ENCODE data around the gene SLC1A3. TPM values are rescaled to one million over a fixed set of nuclear protein-coding genes. Genes with fewer than 3 reads are reported as not detected.

SLC1A3 gene
- total and polyA plus RNA-seq, 2 donors (not counting 1 experiment from before 2014, with no cell fraction given) = 0.52 to 3.3 TPM

- Histone ChIP-seq H3K27ac (ENCODE audit: insufficient read depth, low read length) (peak overlapping the region; percentile 86), H3K4me3 (replicated peaks in 1 of 4; ENCODE audit: control extremely low read depth in 1 of 4, insufficient read depth in 1 of 4, low read depth in 3 of 4, low read length in 4 of 4) (no peak overlapping the region), H3K9me3 (ENCODE audit: control insufficient read depth, insufficient read depth, low read depth, low read length) (no peaks in the 10 kb centered on the region), H2AFZ (ENCODE audit: low read length) (peak overlapping the region; percentile 4), H3K79me2 (ENCODE audit: control insufficient read depth, insufficient read depth, low read length) (no peaks in the 10 kb centered on the region), H4K20me1 (ENCODE audit: control insufficient read depth, extremely low read depth, insufficient read depth, low read length) (no peaks in the 10 kb centered on the region), H3K36me3 (ENCODE audit: control insufficient read depth, insufficient read depth, low read length) (no peaks in the 10 kb centered on the region), H3K27me3 (ENCODE audit: control insufficient read depth, insufficient read depth, low read length) (no peaks in the 10 kb centered on the region), H3K9ac (ENCODE audit: insufficient read depth, low read length) (no peak overlapping the region), H3K4me1 (ENCODE audit: control insufficient read depth, extremely low read depth, insufficient read depth, low read length) (peaks cover 11% of the 10 kb centered on the region), H3K4me2 (ENCODE audit: extremely low read depth, insufficient read depth, low read length) (peak overlapping the region; percentile 66)
- DNase-seq (ENCODE audit: low read depth in 2 of 2) = peak; percentile 100
- TF ChIP-seq EZH2 (IDR thresholded peaks at IDR 0.05; ENCODE audit: low read length, missing control alignments) (no peak), CTCF (conservative IDR thresholded peaks at IDR 0.05 in 1 of 2, IDR thresholded peaks at IDR 0.05 in 1 of 2; ENCODE audit: low read depth in 1 of 2, low read length in 2 of 2) (no peak)
Measured at GRCh38 chr5:36657563-36657995, 51.2 kb downstream of the SLC1A3 start.

GRCh38 chr5:36658038-36658756 is 51.8 kb downstream of the SLC1A3 start:
- peak overlapping the region; percentile 86 for H3K27ac ChIP-seq (ENCODE audit: insufficient read depth, low read length)
- H3K36me3 ChIP-seq (ENCODE audit: control insufficient read depth, insufficient read depth, low read length) = no peaks in the 10 kb centered on the region
- TF ChIP-seq EZH2 (IDR thresholded peaks at IDR 0.05; ENCODE audit: low read length, missing control alignments) = no peak
- no peak for TF ChIP-seq CTCF (conservative IDR thresholded peaks at IDR 0.05 in 1 of 2, IDR thresholded peaks at IDR 0.05 in 1 of 2; ENCODE audit: low read depth in 1 of 2, low read length in 2 of 2)
- H3K9ac ChIP-seq (ENCODE audit: insufficient read depth, low read length) = no peak overlapping the region
- peak overlapping the region; percentile 66 for H3K4me2 ChIP-seq (ENCODE audit: extremely low read depth, insufficient read depth, low read length)
- no peaks in the 10 kb centered on the region for H3K79me2 ChIP-seq (ENCODE audit: control insufficient read depth, insufficient read depth, low read length)
- H3K4me1 ChIP-seq (ENCODE audit: control insufficient read depth, extremely low read depth, insufficient read depth, low read length) = peaks cover 11% of the 10 kb centered on the region
- peak in 1 of 2 donors; percentile 79 for DNase-seq (ENCODE audit: low read depth in 2 of 2)
- no peaks in the 10 kb centered on the region for H4K20me1 ChIP-seq (ENCODE audit: control insufficient read depth, extremely low read depth, insufficient read depth, low read length)
- no peaks in the 10 kb centered on the region for H3K27me3 ChIP-seq (ENCODE audit: control insufficient read depth, insufficient read depth, low read length)
- H3K9me3 ChIP-seq (ENCODE audit: control insufficient read depth, insufficient read depth, low read depth, low read length) = no peaks in the 10 kb centered on the region
- no peak overlapping the region for H3K4me3 ChIP-seq (replicated peaks in 1 of 4; ENCODE audit: control extremely low read depth in 1 of 4, insufficient read depth in 1 of 4, low read depth in 3 of 4, low read length in 4 of 4)
- H2AFZ ChIP-seq (ENCODE audit: low read length) = peak overlapping the region; percentile 4

GRCh38 chr5:36659411-36659810 is 53.0 kb downstream of the SLC1A3 start:
- H3K79me2 ChIP-seq (ENCODE audit: control insufficient read depth, insufficient read depth, low read length) = no peaks in the 10 kb centered on the region
- no peak overlapping the region for H3K4me2 ChIP-seq (ENCODE audit: extremely low read depth, insufficient read depth, low read length)
- H3K27ac ChIP-seq (ENCODE audit: insufficient read depth, low read length) = no peak overlapping the region
- H2AFZ ChIP-seq (ENCODE audit: low read length) = no peak overlapping the region
- H3K4me3 ChIP-seq (replicated peaks in 1 of 4; ENCODE audit: control extremely low read depth in 1 of 4, insufficient read depth in 1 of 4, low read depth in 3 of 4, low read length in 4 of 4) = no peak overlapping the region
- H3K4me1 ChIP-seq (ENCODE audit: control insufficient read depth, extremely low read depth, insufficient read depth, low read length) = peaks cover 11% of the 10 kb centered on the region
- no peaks in the 10 kb centered on the region for H3K36me3 ChIP-seq (ENCODE audit: control insufficient read depth, insufficient read depth, low read length)
- no peak overlapping the region for H3K9ac ChIP-seq (ENCODE audit: insufficient read depth, low read length)
- no peaks in the 10 kb centered on the region for H3K27me3 ChIP-seq (ENCODE audit: control insufficient read depth, insufficient read depth, low read length)
- no peaks in the 10 kb centered on the region for H3K9me3 ChIP-seq (ENCODE audit: control insufficient read depth, insufficient read depth, low read depth, low read length)
- no peaks in the 10 kb centered on the region for H4K20me1 ChIP-seq (ENCODE audit: control insufficient read depth, extremely low read depth, insufficient read depth, low read length)
- DNase-seq (ENCODE audit: low read depth in 2 of 2) = no peak
- TF ChIP-seq EZH2 (IDR thresholded peaks at IDR 0.05; ENCODE audit: low read length, missing control alignments) (no peak), CTCF (conservative IDR thresholded peaks at IDR 0.05 in 1 of 2, IDR thresholded peaks at IDR 0.05 in 1 of 2; ENCODE audit: low read depth in 1 of 2, low read length in 2 of 2) (no peak)

All from fibroblast of lung (primary cell).